Heart left ventricle (tissue), 16 donors: ENCODE results near the gene SCAP. TPM values are rescaled to one million over a fixed set of nuclear protein-coding genes. Genes with fewer than 3 reads are reported as not detected.

Source experiments
- ATAC-seq, 4 donors: fragments of 200-7000 bp; cut with Tn5 transposase; one replicate each; pipeline ENCODE4 v1.9.1; 2020 to 2022; ENCODE audit warnings: moderate library complexity in 4 of 4, mild to moderate bottlenecking in 3 of 4, moderate number of reproducible peaks in 1 of 4
- DNase-seq, 5 donors: peaks; one replicate each; pipeline ENCODE4 v3.0.0-alpha.2; 2020
- H3K27ac ChIP-seq, 12 donors: fragments of 200-600 bp; sonication (generic) in 4 of 12; one replicate each; pipeline versions ENCODE4 v1.5.0 to v1.8.0; 2016 to 2022; ENCODE audit warnings: mild to moderate bottlenecking in 2 of 12
- H3K27me3 ChIP-seq, 9 donors: fragments of 200-600 bp; sonication (generic) in 2 of 9; one replicate each; pipeline versions ENCODE4 v1.5.1 to v1.8.0; 2016 to 2022; ENCODE audit warnings: mild to moderate bottlenecking in 3 of 9
- H3K36me3 ChIP-seq, 9 donors: fragments of 200-600 bp; sonication (generic) in 2 of 9; one replicate each; pipeline versions ENCODE4 v1.5.0 to v1.8.0; 2018 to 2022; ENCODE audit warnings: mild to moderate bottlenecking in 2 of 9
- H3K4me1 ChIP-seq, 12 donors: fragments of 200-600 bp; sonication (generic) in 4 of 12; one replicate each; pipeline versions ENCODE4 v1.5.0 to v1.8.0; 2016 to 2022; ENCODE audit warnings: mild to moderate bottlenecking in 3 of 12
- H3K4me3 ChIP-seq, 12 donors: fragments of 200-600 bp; sonication (generic) in 4 of 12; one replicate each; pipeline versions ENCODE4 v1.5.0 to v1.8.0; 2017 to 2022; ENCODE audit warnings: mild to moderate bottlenecking in 9 of 12, moderate library complexity in 4 of 12
- H3K9me3 ChIP-seq, 12 donors: fragments of 200-600 bp; sonication (generic) in 4 of 12; one replicate each; pipeline versions ENCODE4 v1.5.0 to v1.8.0; 2016 to 2022; ENCODE audit warnings: mild to moderate bottlenecking in 1 of 12
- POLR2A ChIP-seq, 2 donors: fragments of 450-650 bp; IDR thresholded peaks; one replicate each; pipeline ENCODE4 v1.6.1; 2017; ENCODE audit warnings: antibody characterized with exemption in 2 of 2, mild to moderate bottlenecking in 2 of 2, moderate library complexity in 2 of 2
- WGBS, 4 donors: extraction: QIAGEN DNeasy Blood & Tissue Kit in 2 of 4; methylation state at CpG; one replicate each; pipeline versions ENCODE4 v1.1.5 to v1.1.7; 2013 to 2018; 5-methylcytosine and 5-hydroxymethylcytosine counted together
- intact Hi-C, 10 donors: fragments of 100-400 bp; cut with DNase I; formaldehyde crosslinking; loops; one replicate each; pipeline versions ENCODE4 v1.11.1 to v1.14.2; 2022
- polyA plus RNA-seq, 2 donors: library from polyadenylated mRNA; stranded (reverse); fragments of 200-250 nt; gene quantifications; one replicate each; pipeline ENCODE4 v1.2.3, GENCODE V29; 2013
- total RNA-seq, 9 donors: library from RNA; depleted of rRNA in 2 of 9; stranded (reverse); fragments of >200 nt in 2 of 9; fragmentation: NEBNext Ultra II Directional in 3 of 9; extraction: Animal tissue kit (Norgen Biotek cat#: 25700) in 3 of 9; gene quantifications; one replicate each; pipeline versions ENCODE4 v1.1.0 to v1.2.4, GENCODE V29; 2016 to 2023
- TF ChIP-seq, protein P1 (sequence below), 12 donors: fragments of 200-600 bp; sonication (generic) in 4 of 12; IDR thresholded peaks; one replicate each; pipeline versions ENCODE4 v1.5.0 to v1.8.0; 2018 to 2022; ENCODE audit warnings: antibody characterized with exemption in 12 of 12, mild to moderate bottlenecking in 5 of 12
- donor health status: ischemic (EF 13 %, LVEDD 7.1; RV severe dilation, severe dysfunction).
- donor health status: healthy with polysubstance abuse.
- donor health status: DM: no; HTN: yes; CAD: no.
- donor health status: DM: no; HTN: no; CAD: no.
- donor health status: ischemic (EF 25% LVEDD 6.9; RV normal size, moderate dysfunction).
- donor health status: ischemic (EF 25% LVEDD 5.7; RV mildly dilated, moderate dysfunction).
- donor health status: healthy.
- donor health status: DM: yes; HTN: yes; CAD: no.
- donor health status: ischemic (EF 35%, LVEDD 5.7; RV mildly dilated, moderate dysfunction).
- donor health status: nonischemic (EF 11% LVEDD 7.7; RV severe dilation, severe dysfunction).
- donor health status: DM: yes; HTN: yes; CAD: no.
- donor health status: PGD.
- donor health status: ischemic (EF 29% LVEDD 5.4; RV normal size, mild dysfunction).
- donor health status: nonischemic (EF 23%, LVEDD 6.1; RV moderate dilation, normal function).

SCAP gene
- total and polyA plus RNA-seq, 11 donors, result 36.8 to 71.6 (median 41.8) TPM

- Histone ChIP-seq H3K4me3 (no peak overlapping the region), H3K27me3 (no peaks in the 10 kb centered on the region), H3K36me3 (peaks cover 0 to 59% (median 42%) of the 10 kb centered on the region in 9 donors), H3K9me3 (no peaks in the 10 kb centered on the region), H3K27ac (no peak overlapping the region), H3K4me1 (peaks cover 0 to 26% (median 16%) of the 10 kb centered on the region in 12 donors)
- intact Hi-C loops, result no loop called here
- TF ChIP-seq POLR2A (IDR thresholded peaks at IDR 0.05), result no peak
- TF ChIP-seq, protein P1, sequence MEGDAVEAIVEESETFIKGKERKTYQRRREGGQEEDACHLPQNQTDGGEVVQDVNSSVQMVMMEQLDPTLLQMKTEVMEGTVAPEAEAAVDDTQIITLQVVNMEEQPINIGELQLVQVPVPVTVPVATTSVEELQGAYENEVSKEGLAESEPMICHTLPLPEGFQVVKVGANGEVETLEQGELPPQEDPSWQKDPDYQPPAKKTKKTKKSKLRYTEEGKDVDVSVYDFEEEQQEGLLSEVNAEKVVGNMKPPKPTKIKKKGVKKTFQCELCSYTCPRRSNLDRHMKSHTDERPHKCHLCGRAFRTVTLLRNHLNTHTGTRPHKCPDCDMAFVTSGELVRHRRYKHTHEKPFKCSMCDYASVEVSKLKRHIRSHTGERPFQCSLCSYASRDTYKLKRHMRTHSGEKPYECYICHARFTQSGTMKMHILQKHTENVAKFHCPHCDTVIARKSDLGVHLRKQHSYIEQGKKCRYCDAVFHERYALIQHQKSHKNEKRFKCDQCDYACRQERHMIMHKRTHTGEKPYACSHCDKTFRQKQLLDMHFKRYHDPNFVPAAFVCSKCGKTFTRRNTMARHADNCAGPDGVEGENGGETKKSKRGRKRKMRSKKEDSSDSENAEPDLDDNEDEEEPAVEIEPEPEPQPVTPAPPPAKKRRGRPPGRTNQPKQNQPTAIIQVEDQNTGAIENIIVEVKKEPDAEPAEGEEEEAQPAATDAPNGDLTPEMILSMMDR (IDR thresholded peaks at IDR 0.05), result no peak
- DNase-seq, result no peak
- WGBS, 4 donors, result 87 to 92% (median 90%) methylated on average over 10 to 11 of the region's 11 CpGs
- no peak for ATAC-seq
These were observed 50.4 kb downstream of the SCAP start for GRCh38 chr3:47425383-47425778.

DNA sequence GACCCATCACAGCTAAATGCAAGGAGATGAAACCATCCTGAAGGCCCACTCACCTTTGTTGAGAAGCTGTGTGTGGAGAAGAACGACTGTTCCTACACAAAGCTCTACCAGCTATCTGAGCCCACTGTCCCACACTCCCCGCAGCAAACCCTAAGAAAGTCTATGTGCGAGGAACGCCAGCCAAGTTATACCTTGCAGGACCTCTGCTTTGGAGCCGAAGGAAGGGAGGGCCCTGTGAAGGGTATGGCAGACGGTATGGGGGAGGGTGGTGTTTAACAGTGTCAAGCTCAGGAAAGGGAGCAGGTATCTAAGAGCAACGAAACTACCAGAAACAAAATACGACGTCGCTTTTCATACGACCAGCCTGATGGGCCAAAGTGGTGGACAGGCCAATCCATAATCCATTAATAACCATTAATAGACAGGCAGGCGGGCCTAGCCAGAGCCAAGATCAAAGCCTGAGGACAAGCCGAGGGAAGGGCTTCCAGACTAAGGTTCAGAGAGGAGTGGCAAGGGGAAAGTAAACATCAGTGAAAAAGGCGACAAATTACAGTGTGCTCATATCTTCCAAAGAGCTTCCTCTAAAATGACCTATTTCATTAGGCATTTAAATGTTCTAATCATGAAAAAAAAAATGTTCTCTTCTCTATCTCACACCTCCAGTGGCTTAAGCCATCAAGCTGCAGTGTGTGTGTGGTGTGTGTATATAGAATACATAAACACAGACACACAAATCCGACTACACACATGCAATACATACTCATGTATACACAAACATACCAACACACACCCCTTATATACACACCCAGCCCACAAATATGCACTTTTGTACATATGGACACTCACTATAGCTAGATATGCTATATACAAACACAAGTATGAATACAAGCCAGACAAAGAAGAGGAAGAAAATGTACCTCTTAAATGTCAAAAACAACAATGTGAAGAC, 51.0 kb downstream of the SCAP start:
- 88 to 95% (median 94%) methylated on average over 15 of the region's 15 CpGs for WGBS, 4 donors
- Histone ChIP-seq H3K27me3 (no peaks in the 10 kb centered on the region), H3K4me1 (peaks cover 0 to 26% (median 16%) of the 10 kb centered on the region in 12 donors), H3K27ac (no peak overlapping the region), H3K36me3 (peaks cover 0 to 62% (median 48%) of the 10 kb centered on the region in 9 donors), H3K4me3 (no peak overlapping the region), H3K9me3 (no peaks in the 10 kb centered on the region)
- no peak for TF ChIP-seq POLR2A (IDR thresholded peaks at IDR 0.05)
- ATAC-seq, result no peak
- DNase-seq, result no peak
- intact Hi-C loops, result loop anchor here in 2 of 10 donors (5.0 kb wide), 1 partner anchor 53 kb away; the partner anchor contains the start of gene SCAP (in 2 of the 2)

GRCh38 chr3:47423548-47424145, 52.1 kb downstream of the SCAP start:
- H3K4me3 ChIP-seq, result no peak overlapping the region
- no peak for TF ChIP-seq POLR2A (IDR thresholded peaks at IDR 0.05)
- TF ChIP-seq, protein P1 (IDR thresholded peaks at IDR 0.05), result no peak
- WGBS, 4 donors, result 93 to 97% (median 94%) methylated on average over 3 to 8 of the region's 8 CpGs
- intact Hi-C loops, result loop anchor here in 4 of 10 donors (2.0 to 5.0 kb wide), 3 partner anchors 49 to 54 kb away; partner anchors contain the start of gene SCAP (in 2 of the 4)
- H3K36me3 ChIP-seq, result peaks cover 0 to 73% (median 59%) of the 10 kb centered on the region in 9 donors
- DNase-seq (no peak), ATAC-seq (no peak)
- H3K27ac ChIP-seq, result no peak overlapping the region
- H3K9me3 ChIP-seq, result no peaks in the 10 kb centered on the region
- peaks cover 0 to 26% (median 16%) of the 10 kb centered on the region in 12 donors for H3K4me1 ChIP-seq
- H3K27me3 ChIP-seq, result no peaks in the 10 kb centered on the region

DNA sequence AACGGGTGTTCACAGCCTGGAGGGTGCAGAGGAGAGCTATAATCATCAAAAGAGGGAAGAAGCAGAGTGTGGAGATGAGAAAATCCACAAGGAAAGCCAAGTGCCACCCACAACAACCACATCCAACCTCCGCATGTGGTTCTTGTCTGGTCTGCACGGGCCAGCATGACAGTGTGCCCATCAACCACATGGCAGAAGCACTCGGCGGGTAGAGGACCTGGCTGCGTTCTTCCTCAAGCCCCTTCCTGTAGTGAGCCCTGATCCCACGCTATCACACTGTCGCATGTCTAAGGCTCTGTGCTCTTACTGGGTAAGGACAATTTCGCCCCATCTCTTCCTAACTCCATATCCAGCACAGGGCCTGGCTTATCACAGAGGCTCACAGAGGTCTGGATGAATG, 53.0 kb downstream of the SCAP start:
- TF ChIP-seq, protein P1 (IDR thresholded peaks at IDR 0.05), result no peak
- TF ChIP-seq POLR2A (IDR thresholded peaks at IDR 0.05), result no peak
- Histone ChIP-seq H3K27me3 (no peaks in the 10 kb centered on the region), H3K36me3 (peaks cover 0 to 70% (median 64%) of the 10 kb centered on the region in 9 donors), H3K9me3 (no peaks in the 10 kb centered on the region), H3K4me3 (no peak overlapping the region), H3K4me1 (peaks cover 0 to 26% (median 16%) of the 10 kb centered on the region in 12 donors), H3K27ac (peak overlapping the region in 5 of 12 donors; percentile 3 to 80 (median 70))
- no peak for DNase-seq
- intact Hi-C loops, result loop anchor here in 5 of 10 donors (1.0 to 5.0 kb wide), 4 partner anchors 50 to 55 kb away; partner anchors contain the start of gene SCAP (in 3 of the 5)
- WGBS, 4 donors, result 92 to 96% (median 94%) methylated on average over 9 of the region's 9 CpGs
- ATAC-seq, result no peak
